SK-N-SH (cell line): ENCODE measurements around the gene PBXIP1. TPM values are rescaled to one million over a fixed set of nuclear protein-coding genes. Genes with fewer than 3 reads are reported as not detected.

Experiments used
- CTCF ChIA-PET: fragments of 300-600, 350-600 bp; formaldehyde crosslinking; extraction: SDS; loops from one replicate; lab custom pipeline; 2021; lab: Yijun Ruan, JAX
- POLR2A ChIA-PET: fragments of 350-600 bp; sonication (Branson Sonifier 250); formaldehyde crosslinking; extraction: SDS; loops from one replicate; lab custom pipeline; 2020; ENCODE audit warnings: antibody characterized with exemption, inconsistent platforms; lab: Yijun Ruan, JAX
- DNase-seq: peaks from one replicate; pipeline ENCODE4 v3.0.0; 2012
- H2AFZ ChIP-seq: fragments of 200-600 bp; sonication (generic); 2 replicates; pipeline ENCODE4 v1.8.1; 2016; ENCODE audit warnings: antibody characterized with exemption, mild to moderate bottlenecking, low read depth
- H3F3A ChIP-seq: fragments of 200-600 bp; sonication (generic); replicated peaks from 2 replicates; pipeline ENCODE3; 2016; ENCODE audit warnings: antibody characterized with exemption, mild to moderate bottlenecking; ENCODE audit not compliant: insufficient read depth
- H3K27ac ChIP-seq, 2 experiments: fragments of 200-500 bp in 1 of 2; fragments of 200-600 bp in 1 of 2; sonication (Bioruptor generic) in 1 of 2; sonication (generic), shearing (Covaris generic) in 1 of 2; 2 replicates each; pipeline versions ENCODE4 v1.5.1 to v1.6.1; 2014 to 2016; ENCODE audit warnings: low read depth in 2 of 2, inconsistent platforms in 1 of 2, low read length in 1 of 2, mild to moderate bottlenecking in 1 of 2, mixed read lengths in 1 of 2
- H3K27me3 ChIP-seq: fragments of 200-600 bp; sonication (generic), shearing (Covaris generic); 2 replicates; pipeline ENCODE4 v1.6.1; 2016; ENCODE audit warnings: mixed run types; ENCODE audit not compliant: insufficient read depth
- H3K36me3 ChIP-seq, 2 experiments: fragments of 200-500 bp in 1 of 2; fragments of 200-600 bp in 1 of 2; sonication (Bioruptor generic) in 1 of 2; sonication (generic) in 1 of 2; replicated peaks in 1 of 2; 2 replicates each; pipeline versions ENCODE3 to v1.5.1; 2014 to 2016; ENCODE audit warnings: low read length in 1 of 2, mild to moderate bottlenecking in 1 of 2; ENCODE audit not compliant: insufficient read depth in 2 of 2, control insufficient read depth in 1 of 2
- H3K4me1 ChIP-seq, 2 experiments: fragments of 200-500 bp in 1 of 2; fragments of 200-600 bp in 1 of 2; sonication (Bioruptor generic) in 1 of 2; sonication (generic), shearing (Covaris generic) in 1 of 2; 2 replicates each; pipeline versions ENCODE4 v1.5.1 to v1.6.1; 2014 to 2016; ENCODE audit warnings: low read depth in 1 of 2, low read length in 1 of 2, mixed run types in 1 of 2; ENCODE audit not compliant: insufficient read depth in 2 of 2, control insufficient read depth in 1 of 2
- H3K4me2 ChIP-seq: fragments of 200-600 bp; sonication (generic), shearing (Covaris generic); 2 replicates; pipeline ENCODE4 v1.6.1; 2017; ENCODE audit warnings: mixed run types
- H3K4me3 ChIP-seq, 2 experiments: fragments of 200-500 bp in 1 of 2; fragments of 200-600 bp in 1 of 2; sonication (Bioruptor generic) in 1 of 2; sonication (generic), shearing (Covaris generic) in 1 of 2; 2 replicates each; pipeline versions ENCODE4 v1.5.1 to v1.8.1; 2014 to 2016; ENCODE audit warnings: low read depth in 2 of 2, inconsistent platforms in 1 of 2, low read length in 1 of 2, mild to moderate bottlenecking in 1 of 2, mixed read lengths in 1 of 2, moderate library complexity in 1 of 2
- H3K79me2 ChIP-seq: fragments of 200-600 bp; sonication (generic); 2 replicates; pipeline ENCODE4 v1.8.1; 2017; ENCODE audit warnings: mild to moderate bottlenecking; ENCODE audit not compliant: insufficient read depth
- H3K9ac ChIP-seq: fragments of 200-600 bp; sonication (generic); 2 replicates; pipeline ENCODE4 v1.6.1; 2017; ENCODE audit warnings: mixed run types
- H3K9me2 ChIP-seq: fragments of 200-600 bp; sonication (generic); 2 replicates; pipeline ENCODE4 v1.6.1; 2017; ENCODE audit warnings: mixed run types
- H3K9me3 ChIP-seq: fragments of 200-600 bp; sonication (generic); 2 replicates; pipeline ENCODE4 v1.6.1; 2017; ENCODE audit warnings: mixed run types, mild to moderate bottlenecking, moderate library complexity
- H4K20me1 ChIP-seq: fragments of 200-600 bp; sonication (generic); 2 replicates; pipeline ENCODE4 v1.6.1; 2017; ENCODE audit warnings: mild to moderate bottlenecking, mixed run types; ENCODE audit not compliant: insufficient read depth
- CHD2 ChIP-seq: fragments of 150-350 bp; IDR thresholded peaks from 2 replicates; pipeline ENCODE4 v1.6.1; 2018; ENCODE audit warnings: low read length; ENCODE audit not compliant: partially characterized antibody
- EP300 ChIP-seq, 2 experiments: IDR thresholded peaks; 2 replicates each; pipeline versions ENCODE4 v1.4.0 to v1.6.1; 2012; ENCODE audit warnings: borderline replicate concordance in 1 of 2, low read depth in 1 of 2, low read length in 1 of 2
- EZH2phosphoT487 ChIP-seq: fragments of 200-600 bp; sonication (generic); IDR thresholded peaks from 2 replicates; pipeline ENCODE4 v1.6.1; 2017; ENCODE audit warnings: low read depth, mixed run types, mild to moderate bottlenecking, antibody characterized with exemption, moderate library complexity, borderline replicate concordance
- FOSL2 ChIP-seq: IDR thresholded peaks from 2 replicates; pipeline ENCODE4 v1.4.0; 2012; ENCODE audit warnings: low read depth, mild to moderate bottlenecking, moderate library complexity, borderline replicate concordance
- FOXJ3 ChIP-seq: sonication (generic); formaldehyde crosslinking; IDR thresholded peaks from 2 replicates; pipeline ENCODE4 v1.5.1; 2020; ENCODE audit warnings: mild to moderate bottlenecking, missing genetic modification reagents
- FOXM1 ChIP-seq: IDR thresholded peaks from 2 replicates; pipeline ENCODE4 v1.4.0; 2012; ENCODE audit warnings: low read depth, mild to moderate bottlenecking
- GABPA ChIP-seq: IDR thresholded peaks from 2 replicates; pipeline ENCODE4 v1.4.0; 2012; ENCODE audit warnings: low read depth, mild to moderate bottlenecking
- GATA2 ChIP-seq: sonication (generic); formaldehyde crosslinking; IDR thresholded peaks from 2 replicates; pipeline ENCODE4 v1.5.0; 2020; ENCODE audit warnings: mild to moderate bottlenecking, missing genetic modification reagents
- MEF2A ChIP-seq: IDR thresholded peaks from 2 replicates; pipeline ENCODE4 v1.4.0; 2012; ENCODE audit warnings: low read depth, borderline replicate concordance
- MXI1 ChIP-seq: IDR thresholded peaks from 2 replicates; pipeline ENCODE4 v1.6.1; 2012; ENCODE audit warnings: mild to moderate bottlenecking, low read depth, low read length, improper control_type of control experiment
- POLR2AphosphoS5 ChIP-seq: IDR thresholded peaks from 2 replicates; pipeline ENCODE4 v1.6.1; 2012; ENCODE audit warnings: low read depth, low read length
- RAD21 ChIP-seq: IDR thresholded peaks from 2 replicates; pipeline ENCODE4 v1.6.1; 2012; ENCODE audit warnings: mild to moderate bottlenecking, low read length
- RCOR1 ChIP-seq: fragments of 150-350 bp; IDR thresholded peaks from 2 replicates; pipeline ENCODE4 v1.6.1; 2017; ENCODE audit warnings: antibody characterized with exemption, low read length
- RFX5 ChIP-seq: IDR thresholded peaks from 2 replicates; pipeline ENCODE4 v1.6.1; 2012; ENCODE audit warnings: mild to moderate bottlenecking, improper control_type of control experiment, low read length
- RXRA ChIP-seq: IDR thresholded peaks from 2 replicates; pipeline ENCODE4 v1.4.0; 2012; ENCODE audit warnings: low read depth, mild to moderate bottlenecking, borderline replicate concordance
- SIN3A ChIP-seq: IDR thresholded peaks from 2 replicates; pipeline ENCODE4 v1.6.1; 2012; ENCODE audit warnings: low read depth, mild to moderate bottlenecking, low read length, moderate library complexity, borderline replicate concordance
- SMC3 ChIP-seq: IDR thresholded peaks from 2 replicates; pipeline ENCODE4 v1.6.1; 2012; ENCODE audit warnings: low read depth, low read length, improper control_type of control experiment
- TCF12 ChIP-seq: IDR thresholded peaks from 2 replicates; pipeline ENCODE4 v1.4.0; 2012
- TEAD4 ChIP-seq: IDR thresholded peaks from 2 replicates; pipeline ENCODE4 v1.4.0; 2012; ENCODE audit warnings: mild to moderate bottlenecking, borderline replicate concordance; ENCODE audit not compliant: insufficient read depth
- YY1 ChIP-seq: IDR thresholded peaks from 2 replicates; pipeline ENCODE4 v1.4.0; 2012; ENCODE audit warnings: low read depth, mild to moderate bottlenecking
- WGBS: methylation state at CpG from one replicate; pipeline ENCODE4 v1.1.6; 2017; ENCODE audit warnings: low lambda C conversion rate; 5-methylcytosine and 5-hydroxymethylcytosine counted together
- polyA plus RNA-seq, 3 experiments: library from polyadenylated mRNA; depleted of rRNA; stranded (reverse); fragments of >200 nt; gene quantifications; 2 replicates each; pipeline ENCODE4 v1.2.3, GENCODE V29; 2012
- TF ChIP-seq, protein P1 (sequence below): IDR thresholded peaks from 2 replicates; pipeline ENCODE4; 2012
- TF ChIP-seq, protein P2 (sequence below): fragments of 150-350 bp; IDR thresholded peaks from 2 replicates; pipeline ENCODE4 v1.6.1; 2016; ENCODE audit warnings: mild to moderate bottlenecking, low read depth, low read length
- TF ChIP-seq, protein P3 (sequence below): IDR thresholded peaks from 2 replicates; pipeline ENCODE4 v1.4.0; 2012; ENCODE audit warnings: low read depth
- TF ChIP-seq, protein P4 (sequence below): IDR thresholded peaks from 2 replicates; pipeline ENCODE4 v1.6.1; 2012; ENCODE audit warnings: mild to moderate bottlenecking, low read depth, low read length, moderate library complexity
- TF ChIP-seq, protein P5 (sequence below): fragments of 150-350 bp; IDR thresholded peaks from 2 replicates; pipeline ENCODE4 v1.6.1; 2017; ENCODE audit warnings: antibody characterized with exemption, low read length, low read depth, borderline replicate concordance
- TF ChIP-seq, protein P6 (sequence below): IDR thresholded peaks from 2 replicates; pipeline ENCODE4 v1.4.0; 2012; ENCODE audit warnings: low read depth, borderline replicate concordance

Gene PBXIP1
- polyA plus RNA-seq, 1 of the 3 experiments (the other 2 are of a cell fraction): 55.9 TPM

DNA sequence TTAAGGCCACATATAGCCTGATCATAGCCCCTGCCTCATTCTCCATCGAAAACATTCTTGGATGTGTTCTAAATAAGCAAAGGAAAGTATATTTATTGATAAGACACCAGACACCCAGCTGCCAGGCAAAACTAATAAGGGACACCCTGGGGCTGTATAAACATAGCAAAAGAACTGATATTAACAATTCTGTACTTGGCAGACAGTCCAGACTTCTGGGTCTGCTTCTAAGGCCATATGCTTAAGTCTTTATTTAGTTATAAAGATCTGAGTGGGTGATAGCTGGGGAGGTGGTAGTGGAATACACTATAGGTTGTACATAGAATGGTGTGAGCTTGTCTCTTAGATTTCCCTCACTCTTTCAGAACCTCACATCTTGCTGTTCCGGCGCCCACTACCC lies 22.5 kb upstream of the PBXIP1 start:
- no peak overlapping the region for H3K4me3 ChIP-seq
- H3K4me1 ChIP-seq: peaks cover 17 to 35% of the 10 kb centered on the region in 2 experiments; a peak in 3 of 4 replicates
- no peaks in the 10 kb centered on the region for H3K9me2 ChIP-seq
- 72% methylated on average over 3 of the region's 3 CpGs for whole genome bisulfite sequencing
- H3K9me3 ChIP-seq: no peaks in the 10 kb centered on the region
- peak overlapping the region; percentile 99 to 100; a peak in 3 of 4 replicates for H3K27ac ChIP-seq
- TF ChIP-seq RAD21 (no peak), MXI1 (peak; percentile 44; the same call in 1 of the 2 replicates), RCOR1 (peak; percentile 94), RXRA (no peak), GABPA (no peak), CHD2 (peak; percentile 69), RFX5 (no peak), SIN3A (no peak), SMC3 (no peak), FOXJ3 (peak; percentile 93), POLR2AphosphoS5 (no peak), FOXM1 (no peak), EZH2phosphoT487 (no peak), GATA2 (peak; percentile 91), TEAD4 (0 out of 2 replicates have a peak, but pooled peaks have one; percentile 27), MEF2A (no peak), EP300 (IDR thresholded peaks at IDR 0.05; ENCODE audit: borderline replicate concordance in 1 of 2, low read depth in 1 of 2, low read length in 1 of 2) (peak in 1 of 2 experiments; percentile 99; a peak in 2 of 4 replicates), FOSL2 (no peak), TCF12 (peak; percentile 55), YY1 (no peak)
- TF ChIP-seq, protein P1, sequence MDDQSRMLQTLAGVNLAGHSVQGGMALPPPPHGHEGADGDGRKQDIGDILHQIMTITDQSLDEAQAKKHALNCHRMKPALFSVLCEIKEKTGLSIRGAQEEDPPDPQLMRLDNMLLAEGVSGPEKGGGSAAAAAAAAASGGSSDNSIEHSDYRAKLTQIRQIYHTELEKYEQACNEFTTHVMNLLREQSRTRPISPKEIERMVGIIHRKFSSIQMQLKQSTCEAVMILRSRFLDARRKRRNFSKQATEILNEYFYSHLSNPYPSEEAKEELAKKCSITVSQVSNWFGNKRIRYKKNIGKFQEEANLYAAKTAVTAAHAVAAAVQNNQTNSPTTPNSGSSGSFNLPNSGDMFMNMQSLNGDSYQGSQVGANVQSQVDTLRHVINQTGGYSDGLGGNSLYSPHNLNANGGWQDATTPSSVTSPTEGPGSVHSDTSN: no peak
- TF ChIP-seq, protein P2, sequence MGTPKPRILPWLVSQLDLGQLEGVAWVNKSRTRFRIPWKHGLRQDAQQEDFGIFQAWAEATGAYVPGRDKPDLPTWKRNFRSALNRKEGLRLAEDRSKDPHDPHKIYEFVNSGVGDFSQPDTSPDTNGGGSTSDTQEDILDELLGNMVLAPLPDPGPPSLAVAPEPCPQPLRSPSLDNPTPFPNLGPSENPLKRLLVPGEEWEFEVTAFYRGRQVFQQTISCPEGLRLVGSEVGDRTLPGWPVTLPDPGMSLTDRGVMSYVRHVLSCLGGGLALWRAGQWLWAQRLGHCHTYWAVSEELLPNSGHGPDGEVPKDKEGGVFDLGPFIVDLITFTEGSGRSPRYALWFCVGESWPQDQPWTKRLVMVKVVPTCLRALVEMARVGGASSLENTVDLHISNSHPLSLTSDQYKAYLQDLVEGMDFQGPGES: no peak
- TF ChIP-seq, protein P3, sequence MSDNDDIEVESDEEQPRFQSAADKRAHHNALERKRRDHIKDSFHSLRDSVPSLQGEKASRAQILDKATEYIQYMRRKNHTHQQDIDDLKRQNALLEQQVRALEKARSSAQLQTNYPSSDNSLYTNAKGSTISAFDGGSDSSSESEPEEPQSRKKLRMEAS: no peak
- TF ChIP-seq, protein P4, sequence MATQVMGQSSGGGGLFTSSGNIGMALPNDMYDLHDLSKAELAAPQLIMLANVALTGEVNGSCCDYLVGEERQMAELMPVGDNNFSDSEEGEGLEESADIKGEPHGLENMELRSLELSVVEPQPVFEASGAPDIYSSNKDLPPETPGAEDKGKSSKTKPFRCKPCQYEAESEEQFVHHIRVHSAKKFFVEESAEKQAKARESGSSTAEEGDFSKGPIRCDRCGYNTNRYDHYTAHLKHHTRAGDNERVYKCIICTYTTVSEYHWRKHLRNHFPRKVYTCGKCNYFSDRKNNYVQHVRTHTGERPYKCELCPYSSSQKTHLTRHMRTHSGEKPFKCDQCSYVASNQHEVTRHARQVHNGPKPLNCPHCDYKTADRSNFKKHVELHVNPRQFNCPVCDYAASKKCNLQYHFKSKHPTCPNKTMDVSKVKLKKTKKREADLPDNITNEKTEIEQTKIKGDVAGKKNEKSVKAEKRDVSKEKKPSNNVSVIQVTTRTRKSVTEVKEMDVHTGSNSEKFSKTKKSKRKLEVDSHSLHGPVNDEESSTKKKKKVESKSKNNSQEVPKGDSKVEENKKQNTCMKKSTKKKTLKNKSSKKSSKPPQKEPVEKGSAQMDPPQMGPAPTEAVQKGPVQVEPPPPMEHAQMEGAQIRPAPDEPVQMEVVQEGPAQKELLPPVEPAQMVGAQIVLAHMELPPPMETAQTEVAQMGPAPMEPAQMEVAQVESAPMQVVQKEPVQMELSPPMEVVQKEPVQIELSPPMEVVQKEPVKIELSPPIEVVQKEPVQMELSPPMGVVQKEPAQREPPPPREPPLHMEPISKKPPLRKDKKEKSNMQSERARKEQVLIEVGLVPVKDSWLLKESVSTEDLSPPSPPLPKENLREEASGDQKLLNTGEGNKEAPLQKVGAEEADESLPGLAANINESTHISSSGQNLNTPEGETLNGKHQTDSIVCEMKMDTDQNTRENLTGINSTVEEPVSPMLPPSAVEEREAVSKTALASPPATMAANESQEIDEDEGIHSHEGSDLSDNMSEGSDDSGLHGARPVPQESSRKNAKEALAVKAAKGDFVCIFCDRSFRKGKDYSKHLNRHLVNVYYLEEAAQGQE: no peak
- TF ChIP-seq, protein P5, sequence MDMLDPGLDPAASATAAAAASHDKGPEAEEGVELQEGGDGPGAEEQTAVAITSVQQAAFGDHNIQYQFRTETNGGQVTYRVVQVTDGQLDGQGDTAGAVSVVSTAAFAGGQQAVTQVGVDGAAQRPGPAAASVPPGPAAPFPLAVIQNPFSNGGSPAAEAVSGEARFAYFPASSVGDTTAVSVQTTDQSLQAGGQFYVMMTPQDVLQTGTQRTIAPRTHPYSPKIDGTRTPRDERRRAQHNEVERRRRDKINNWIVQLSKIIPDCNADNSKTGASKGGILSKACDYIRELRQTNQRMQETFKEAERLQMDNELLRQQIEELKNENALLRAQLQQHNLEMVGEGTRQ: no peak
- TF ChIP-seq, protein P6, sequence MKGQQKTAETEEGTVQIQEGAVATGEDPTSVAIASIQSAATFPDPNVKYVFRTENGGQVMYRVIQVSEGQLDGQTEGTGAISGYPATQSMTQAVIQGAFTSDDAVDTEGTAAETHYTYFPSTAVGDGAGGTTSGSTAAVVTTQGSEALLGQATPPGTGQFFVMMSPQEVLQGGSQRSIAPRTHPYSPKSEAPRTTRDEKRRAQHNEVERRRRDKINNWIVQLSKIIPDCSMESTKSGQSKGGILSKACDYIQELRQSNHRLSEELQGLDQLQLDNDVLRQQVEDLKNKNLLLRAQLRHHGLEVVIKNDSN: no peak
- peaks cover 73% of the 10 kb centered on the region for H3K79me2 ChIP-seq
- POLR2A ChIA-PET: interaction anchor here (1.2 to 2.8 kb wide), 8 partner anchors 8 to 73 kb away, joined by 3 to 25 read pairs (median 4); partner anchors contain the start of genes ADAM15, LENEP, PBXIP1 and PYGO2
- H3F3A ChIP-seq: peaks cover 21% of the 10 kb centered on the region
- H4K20me1 ChIP-seq: no peaks in the 10 kb centered on the region
- H3K9ac ChIP-seq: no peak overlapping the region
- H2AFZ ChIP-seq: no peak overlapping the region
- H3K27me3 ChIP-seq: no peaks in the 10 kb centered on the region
- no peak for DNase-seq
- peaks cover 7 to 10% of the 10 kb centered on the region in 2 experiments for H3K36me3 ChIP-seq
- no peak overlapping the region for H3K4me2 ChIP-seq
- CTCF ChIA-PET: interaction anchor here (0.9 to 37.5 kb wide), 6 partner anchors 17 to 83 kb away, joined by 3 to 640 read pairs (median 5); partner anchors contain the start of genes ADAM15, LENEP, PYGO2 and ZBTB7B
